B cell (primary cell): ENCODE results near the gene TOM1L2.

Source experiments
- CTCF ChIP-seq: fragments of 200-600 bp; IDR thresholded peaks from one replicate; pipeline ENCODE4 v1.8.0; 2022; ENCODE audit warnings: antibody characterized with exemption, mild to moderate bottlenecking
- EZH2 ChIP-seq: IDR thresholded peaks from 2 replicates; pipeline ENCODE4 v1.6.1; 2012; ENCODE audit warnings: borderline replicate concordance, low read depth, mild to moderate bottlenecking, moderate library complexity, low read length; ENCODE audit not compliant: insufficient read depth, poor library complexity, severe bottlenecking

GRCh38 chr17:17822616-17823015 is 149.6 kb downstream of the TOM1L2 start:
- no peak for TF ChIP-seq CTCF
- TF ChIP-seq EZH2, result no peak
